Gastroesophageal sphincter (tissue), 4 donors: ENCODE results near the gene CD93. TPM values are rescaled to one million over a fixed set of nuclear protein-coding genes. Genes with fewer than 3 reads are reported as not detected.
A peak's percentile ranks its signal among the peaks of the same experiment; 100 is the strongest.

ENCODE experiments used
- ATAC-seq: fragments of 150-250 bp; one replicate; pipeline ENCODE4 v1.9.1; 2016; ENCODE audit warnings: mild to moderate bottlenecking, moderate library complexity
- H3K27ac ChIP-seq, 4 donors: fragments of 200-600 bp; sonication (generic) in 3 of 4; 1 replicate in 3 of 4; 2 replicates in 1 of 4; pipeline ENCODE4 v1.5.1; 2016 to 2019
- H3K27me3 ChIP-seq: fragments of 200-600 bp; sonication (generic); one replicate; pipeline ENCODE4 v1.5.1; 2019
- H3K36me3 ChIP-seq, 2 donors: fragments of 200-600 bp; sonication (generic); one replicate each; pipeline ENCODE4 v1.5.1; 2019; ENCODE audit warnings: control low read depth in 1 of 2
- H3K4me1 ChIP-seq, 3 donors: fragments of 200-600 bp; sonication (generic); 1 replicate in 2 of 3; 2 replicates in 1 of 3; pipeline ENCODE4 v1.5.1; 2016 to 2019; ENCODE audit warnings: control low read depth in 2 of 3
- H3K4me3 ChIP-seq, 2 donors: fragments of 200-600 bp; sonication (generic); one replicate each; pipeline ENCODE4 v1.5.1; 2019; ENCODE audit warnings: mild to moderate bottlenecking in 1 of 2, moderate library complexity in 1 of 2
- H3K9me3 ChIP-seq, 3 donors: fragments of 200-600 bp; sonication (generic); one replicate each; pipeline ENCODE4 v1.5.1; 2017 to 2019; ENCODE audit warnings: control low read depth in 2 of 3
- CTCF ChIP-seq, 4 experiments: fragments of 200-600 bp in 2 of 4; fragments of 450-650 bp in 2 of 4; sonication (generic) in 1 of 4; IDR thresholded peaks; one replicate each; pipeline ENCODE4 v1.5.1; 2017 to 2019; ENCODE audit warnings: antibody characterized with exemption in 4 of 4, mild to moderate bottlenecking in 2 of 4, moderate library complexity in 2 of 4
- EP300 ChIP-seq: sonication (generic); formaldehyde crosslinking; IDR thresholded peaks from one replicate; pipeline ENCODE4 v1.6.1; 2017; ENCODE audit warnings: antibody characterized with exemption, mild to moderate bottlenecking
- POLR2A ChIP-seq, 2 donors: fragments of 450-650 bp; IDR thresholded peaks; one replicate each; pipeline ENCODE4 v1.6.1; 2017; ENCODE audit warnings: antibody characterized with exemption in 2 of 2, mild to moderate bottlenecking in 2 of 2, moderate library complexity in 1 of 2
- POLR2AphosphoS5 ChIP-seq: sonication (generic); formaldehyde crosslinking; IDR thresholded peaks from one replicate; pipeline ENCODE4 v1.6.1; 2017; ENCODE audit warnings: antibody characterized with exemption
- WGBS, 2 donors: methylation state at CpG; one replicate each; pipeline ENCODE4 v1.1.5; 2018; ENCODE audit warnings: low coverage in 1 of 2; 5-methylcytosine and 5-hydroxymethylcytosine counted together
- total RNA-seq, 4 donors: library from RNA; depleted of rRNA; stranded (reverse); fragments of >200 nt; gene quantifications; one replicate each; pipeline ENCODE4 v1.1.0, GENCODE V29; 2016

Gene CD93
- total RNA-seq, 4 donors from 2014 or later, result 20.4 to 75.4 (median 47.2) TPM

- no peak overlapping the region for H3K27ac ChIP-seq
- ATAC-seq, result peak; percentile 74
- no peaks in the 10 kb centered on the region for H3K9me3 ChIP-seq
- TF ChIP-seq EP300, result no peak
- TF ChIP-seq CTCF (IDR thresholded peaks at IDR 0.05), result no peak
- no peak for TF ChIP-seq POLR2A (IDR thresholded peaks at IDR 0.05)
- no peak for TF ChIP-seq POLR2AphosphoS5
- H3K4me3 ChIP-seq, result no peak overlapping the region
- 41 to 44% methylated on average over 3 to 4 of the region's 4 CpGs for WGBS, 2 donors
- no peaks in the 10 kb centered on the region for H3K27me3 ChIP-seq
- H3K36me3 ChIP-seq, result no peaks in the 10 kb centered on the region
- H3K4me1 ChIP-seq, result peaks cover 0 to 20% (median 0%) of the 10 kb centered on the region in 3 donors
Measured at GRCh38 chr20:23130622-23131140, 44.6 kb upstream of the CD93 start.

- ATAC-seq, result no peak
- WGBS, 2 donors, result 27 to 74% methylated on average over 3 to 5 of the region's 12 CpGs
- H3K36me3 ChIP-seq, result no peaks in the 10 kb centered on the region
- H3K4me3 ChIP-seq, result no peak overlapping the region
- no peaks in the 10 kb centered on the region for H3K27me3 ChIP-seq
- TF ChIP-seq EP300 (no peak), POLR2A (IDR thresholded peaks at IDR 0.05) (no peak), POLR2AphosphoS5 (no peak), CTCF (IDR thresholded peaks at IDR 0.05) (no peak)
- peak overlapping the region in 1 of 4 donors; percentile 41 for H3K27ac ChIP-seq
- H3K4me1 ChIP-seq, result peaks cover 0 to 20% (median 0%) of the 10 kb centered on the region in 3 donors
- no peaks in the 10 kb centered on the region for H3K9me3 ChIP-seq
Measured at GRCh38 chr20:23129891-23130621, 43.9 kb upstream of the CD93 start.

- TF ChIP-seq POLR2AphosphoS5 (no peak), EP300 (no peak), POLR2A (IDR thresholded peaks at IDR 0.05) (no peak), CTCF (IDR thresholded peaks at IDR 0.05) (no peak)
- Histone ChIP-seq H3K4me3 (no peak overlapping the region), H3K27ac (peak overlapping the region in 2 of 4 donors; percentile 24 to 41), H3K27me3 (no peaks in the 10 kb centered on the region), H3K36me3 (no peaks in the 10 kb centered on the region), H3K4me1 (peaks cover 0 to 20% (median 0%) of the 10 kb centered on the region in 3 donors), H3K9me3 (no peaks in the 10 kb centered on the region)
- ATAC-seq, result no peak
- 100% methylated on average over 2 of the region's 2 CpGs for WGBS, 2 donors
Measured at GRCh38 chr20:23129266-23129665, 43.1 kb upstream of the CD93 start.

GRCh38 chr20:23128461-23129125, 42.5 kb upstream of the CD93 start:
- no peak for TF ChIP-seq CTCF (IDR thresholded peaks at IDR 0.05)
- TF ChIP-seq POLR2A (IDR thresholded peaks at IDR 0.05), result no peak
- no peak for TF ChIP-seq EP300
- TF ChIP-seq POLR2AphosphoS5, result no peak
- peaks cover 0 to 17% (median 0%) of the 10 kb centered on the region in 3 donors for H3K4me1 ChIP-seq
- 84% methylated on average over 5 of the region's 13 CpGs; no CpG with 5 or more reads in 1 of the 2 donors for WGBS, 2 donors

More at GRCh38 chr20:23128461-23129125, 42.5 kb upstream of the CD93 start:
- Histone ChIP-seq H3K9me3 (no peaks in the 10 kb centered on the region), H3K27me3 (no peaks in the 10 kb centered on the region), H3K27ac (no peak overlapping the region), H3K36me3 (no peaks in the 10 kb centered on the region), H3K4me3 (no peak overlapping the region)
- no peak for ATAC-seq
